Adrenal gland (tissue), 12 donors: ENCODE results near the gene NFATC4. TPM values are rescaled to one million over a fixed set of nuclear protein-coding genes. Genes with fewer than 3 reads are reported as not detected.

ENCODE experiments used
- DNase-seq, 7 donors: peaks; one replicate each; pipeline ENCODE4 v3.0.0-alpha.2; 2019 to 2020
- H3K27ac ChIP-seq, 5 donors: fragments of 200-600 bp; sonication (generic) in 4 of 5; 1 replicate in 3 of 5; 2 replicates in 2 of 5; pipeline versions ENCODE4 v1.5.1 to v1.8.0; 2016 to 2020; ENCODE audit warnings: mild to moderate bottlenecking in 1 of 5
- H3K27me3 ChIP-seq: fragments of 200-600 bp; 2 replicates; pipeline ENCODE4 v1.8.0; 2021
- H3K36me3 ChIP-seq, 2 donors: fragments of 200-600 bp; replicated peaks in 1 of 2; 1 replicate in 1 of 2; 2 replicates in 1 of 2; pipeline versions ENCODE4 v1.5.1 to v1.8.0; 2018 to 2022
- H3K4me1 ChIP-seq, 2 donors: fragments of 200-600 bp; replicated peaks in 1 of 2; 1 replicate in 1 of 2; 2 replicates in 1 of 2; pipeline versions ENCODE4 v1.5.1 to v1.8.0; 2018 to 2021
- H3K4me3 ChIP-seq, 4 donors: fragments of 200-600 bp; sonication (generic) in 3 of 4; one replicate each; pipeline ENCODE4 v1.5.1; 2016 to 2018
- H3K9me3 ChIP-seq, 3 donors: fragments of 200-600 bp; sonication (generic) in 1 of 3; replicated peaks in 1 of 3; 1 replicate in 2 of 3; 2 replicates in 1 of 3; pipeline versions ENCODE4 v1.5.1 to v1.8.0; 2016 to 2021
- POLR2A ChIP-seq, 2 donors: fragments of 450-650 bp; IDR thresholded peaks; one replicate each; pipeline ENCODE4 v1.6.1; 2017; ENCODE audit warnings: antibody characterized with exemption in 2 of 2, mild to moderate bottlenecking in 2 of 2, moderate library complexity in 1 of 2
- WGBS, 4 donors: extraction: QIAGEN DNeasy Blood & Tissue Kit in 2 of 4; methylation state at CpG; one replicate each; pipeline versions ENCODE4 v1.1.5 to v1.1.7; 2013 to 2017; 5-methylcytosine and 5-hydroxymethylcytosine counted together
- intact Hi-C, 2 donors: fragments of 100-400 bp; cut with DNase I; formaldehyde crosslinking; loops; one replicate each; pipeline versions ENCODE4 v1.14.1 to v1.15.0; 2022 to 2023
- polyA plus RNA-seq, 3 donors: library from polyadenylated mRNA; stranded (reverse); fragments of 200-250 nt in 2 of 3; fragments of 350-450 nt in 1 of 3; fragmentation: Illumina TruSeq in 1 of 3; extraction: RNeasy Lipid Tissue Mini Kit (QIAGEN cat#74804) in 1 of 3; gene quantifications; one replicate each; pipeline ENCODE4 v1.2.3, GENCODE V29; 2013 to 2014
- total RNA-seq, 9 donors: library from RNA; depleted of rRNA in 4 of 9; stranded (reverse); fragments of >200 nt in 4 of 9; fragments of 120-200 nt in 1 of 9; fragmentation: NEBNext Ultra II Directional in 1 of 9; extraction: Animal tissue kit (Norgen Biotek cat#: 25700) in 1 of 9; gene quantifications; one replicate each; pipeline versions ENCODE4 v1.1.0 to v1.2.4, GENCODE V29; 2013 to 2023
- TF ChIP-seq, protein P1 (sequence below), 6 experiments: fragments of 450-650 bp in 4 of 6; fragments of 200-600 bp in 2 of 6; sonication (generic) in 1 of 6; IDR thresholded peaks; 1 replicate in 5 of 6; 2 replicates in 1 of 6; pipeline versions ENCODE4 v1.5.1 to v1.8.0; 2016 to 2021; ENCODE audit warnings: antibody characterized with exemption in 6 of 6, mild to moderate bottlenecking in 2 of 6, moderate library complexity in 1 of 6
- donor health status: healthy with polysubstance abuse.
- donor health status: Bipolar disorder and iron deficiency.
- donor health status: DM: yes; HTN: yes; CAD: no.
- donor health status: DM: no; HTN: no; CAD: no.
- donor health status: DM: no; HTN: no; CAD: no.
- donor health status: DM: yes; HTN: yes; CAD: no.

NFATC4 gene
- total and polyA plus RNA-seq, 12 donors = 11.8 to 505 (median 59.8) TPM

GRCh38 chr14:24395609-24396582, 27.9 kb downstream of the NFATC4 start:
- DNase-seq = peak in 1 of 7 donors; percentile 5
- no peaks in the 10 kb centered on the region for H3K36me3 ChIP-seq
- no peak overlapping the region for H3K27ac ChIP-seq
- no peak for TF ChIP-seq POLR2A (IDR thresholded peaks at IDR 0.05)
- TF ChIP-seq, protein P1, sequence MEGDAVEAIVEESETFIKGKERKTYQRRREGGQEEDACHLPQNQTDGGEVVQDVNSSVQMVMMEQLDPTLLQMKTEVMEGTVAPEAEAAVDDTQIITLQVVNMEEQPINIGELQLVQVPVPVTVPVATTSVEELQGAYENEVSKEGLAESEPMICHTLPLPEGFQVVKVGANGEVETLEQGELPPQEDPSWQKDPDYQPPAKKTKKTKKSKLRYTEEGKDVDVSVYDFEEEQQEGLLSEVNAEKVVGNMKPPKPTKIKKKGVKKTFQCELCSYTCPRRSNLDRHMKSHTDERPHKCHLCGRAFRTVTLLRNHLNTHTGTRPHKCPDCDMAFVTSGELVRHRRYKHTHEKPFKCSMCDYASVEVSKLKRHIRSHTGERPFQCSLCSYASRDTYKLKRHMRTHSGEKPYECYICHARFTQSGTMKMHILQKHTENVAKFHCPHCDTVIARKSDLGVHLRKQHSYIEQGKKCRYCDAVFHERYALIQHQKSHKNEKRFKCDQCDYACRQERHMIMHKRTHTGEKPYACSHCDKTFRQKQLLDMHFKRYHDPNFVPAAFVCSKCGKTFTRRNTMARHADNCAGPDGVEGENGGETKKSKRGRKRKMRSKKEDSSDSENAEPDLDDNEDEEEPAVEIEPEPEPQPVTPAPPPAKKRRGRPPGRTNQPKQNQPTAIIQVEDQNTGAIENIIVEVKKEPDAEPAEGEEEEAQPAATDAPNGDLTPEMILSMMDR (IDR thresholded peaks at IDR 0.05) = no peak
- H3K4me3 ChIP-seq = no peak overlapping the region
- intact Hi-C loops = no loop called here
- peaks cover 6% of the 10 kb centered on the region for H3K27me3 ChIP-seq
- no peaks in the 10 kb centered on the region for H3K9me3 ChIP-seq
- peaks cover 8 to 14% of the 10 kb centered on the region in 2 donors for H3K4me1 ChIP-seq
- 64 to 79% (median 74%) methylated on average over 8 of the region's 8 CpGs for WGBS, 4 donors

- no peaks in the 10 kb centered on the region for H3K9me3 ChIP-seq
- H3K27me3 ChIP-seq = no peaks in the 10 kb centered on the region
- H3K4me3 ChIP-seq = no peak overlapping the region
- 67 to 72% (median 71%) methylated on average over 3 to 6 of the region's 6 CpGs for WGBS, 4 donors
- H3K36me3 ChIP-seq = no peaks in the 10 kb centered on the region
- peak overlapping the region in 2 of 5 donors; percentile 56 to 82 for H3K27ac ChIP-seq
- intact Hi-C loops = no loop called here
- peak in 1 of 7 donors; percentile 3 for DNase-seq
- H3K4me1 ChIP-seq = peaks cover 8 to 23% of the 10 kb centered on the region in 2 donors
- TF ChIP-seq, protein P1 (IDR thresholded peaks at IDR 0.05) = no peak
- TF ChIP-seq POLR2A (IDR thresholded peaks at IDR 0.05) = no peak
Observed at GRCh38 chr14:24397639-24398292, 29.8 kb downstream of the NFATC4 start.

- DNase-seq = peak in 1 of 7 donors; percentile 26
- WGBS, 4 donors = 30 to 48% (median 37%) methylated on average over 5 to 7 of the region's 7 CpGs
- peaks cover 8 to 28% of the 10 kb centered on the region in 2 donors for H3K4me1 ChIP-seq
- no peaks in the 10 kb centered on the region for H3K9me3 ChIP-seq
- intact Hi-C loops = no loop called here
- no peaks in the 10 kb centered on the region for H3K27me3 ChIP-seq
- H3K36me3 ChIP-seq = no peaks in the 10 kb centered on the region
- peak overlapping the region in 2 of 4 donors; percentile 41 to 88 for H3K4me3 ChIP-seq
- peak overlapping the region in 2 of 5 donors; percentile 56 to 82 for H3K27ac ChIP-seq
- TF ChIP-seq, protein P1 (IDR thresholded peaks at IDR 0.05) = no peak
- no peak for TF ChIP-seq POLR2A (IDR thresholded peaks at IDR 0.05)
Observed at GRCh38 chr14:24398293-24398652, 30.3 kb downstream of the NFATC4 start.
